HEK293T (cell line): ENCODE data around the gene KRTAP19-6.

Experiments used
- CTCF ChIA-PET: fragments of 350-600 bp; formaldehyde crosslinking; extraction: SDS; loops from one replicate; lab custom pipeline; 2021; ENCODE audit warnings: antibody characterized with exemption, inconsistent platforms; lab: Yijun Ruan, JAX
- POLR2A ChIA-PET: fragments of 350-600 bp; formaldehyde crosslinking; extraction: SDS; loops from one replicate; lab custom pipeline; 2020; ENCODE audit warnings: antibody characterized with exemption, inconsistent platforms; lab: Yijun Ruan, JAX
- DNase-seq: peaks from one replicate; pipeline ENCODE4 v3.0.0; 2012; ENCODE audit warnings: mixed read lengths; ENCODE audit errors: extremely low spot score
- ARNT ChIP-seq: fragments of 450-650 bp; IDR thresholded peaks from 2 replicates; pipeline ENCODE4 v1.6.1; 2017; ENCODE audit warnings: mild to moderate bottlenecking
- BHLHE40 ChIP-seq: fragments of 450-650 bp; IDR thresholded peaks from 2 replicates; pipeline ENCODE4 v1.6.1; 2016; ENCODE audit warnings: mild to moderate bottlenecking, moderate library complexity, borderline replicate concordance
- CTBP1 ChIP-seq: fragments of 450-650 bp; IDR thresholded peaks from 2 replicates; pipeline ENCODE4 v1.6.1; 2016; ENCODE audit warnings: borderline replicate concordance
- ELF4 ChIP-seq: fragments of 450-650 bp; IDR thresholded peaks from 2 replicates; pipeline ENCODE4 v1.6.1; 2017; ENCODE audit warnings: antibody characterized with exemption
- FOXA1 ChIP-seq: fragments of 450-650 bp; IDR thresholded peaks from 2 replicates; pipeline ENCODE4 v1.6.1; 2016; ENCODE audit warnings: mild to moderate bottlenecking
- FOXK2 ChIP-seq: fragments of 450-650 bp; IDR thresholded peaks from 2 replicates; pipeline ENCODE4 v1.6.1; 2016; ENCODE audit warnings: mild to moderate bottlenecking
- FOXM1 ChIP-seq: fragments of 450-650 bp; IDR thresholded peaks from 2 replicates; pipeline ENCODE4 v1.6.1; 2017; ENCODE audit warnings: mild to moderate bottlenecking, borderline replicate concordance
- HDGF ChIP-seq: fragments of 450-650 bp; IDR thresholded peaks from 2 replicates; pipeline ENCODE4 v1.6.1; 2017; ENCODE audit warnings: antibody characterized with exemption, borderline replicate concordance
- L3MBTL2 ChIP-seq: fragments of 450-650 bp; conservative IDR thresholded peaks from 2 replicates; pipeline ENCODE4 v1.6.1; 2016; ENCODE audit warnings: mild to moderate bottlenecking
- LEF1 ChIP-seq: fragments of 450-650 bp; IDR thresholded peaks from 2 replicates; pipeline ENCODE4 v1.6.1; 2017; ENCODE audit warnings: mild to moderate bottlenecking, borderline replicate concordance
- NFRKB ChIP-seq: fragments of 450-650 bp; IDR thresholded peaks from 2 replicates; pipeline ENCODE4 v1.6.1; 2016; ENCODE audit warnings: mild to moderate bottlenecking, moderate library complexity
- PKNOX1 ChIP-seq: fragments of 450-650 bp; IDR thresholded peaks from 2 replicates; pipeline ENCODE4 v1.6.1; 2016
- SP1 ChIP-seq: fragments of 450-650 bp; IDR thresholded peaks from 2 replicates; pipeline ENCODE4 v1.6.1; 2017
- SUZ12 ChIP-seq: fragments of 450-650 bp; IDR thresholded peaks from 2 replicates; pipeline ENCODE4 v1.6.1; 2016; ENCODE audit warnings: mild to moderate bottlenecking
- TARDBP ChIP-seq: fragments of 450-650 bp; IDR thresholded peaks from 2 replicates; pipeline ENCODE4 v1.6.1; 2016
- ZNF384 ChIP-seq: fragments of 450-650 bp; IDR thresholded peaks from 2 replicates; pipeline ENCODE4 v1.6.1; 2016

KRTAP19-6 gene

GRCh38 chr21:30567617-30568016, 26.0 kb upstream of the KRTAP19-6 start:
- no peak for DNase-seq
- TF ChIP-seq NFRKB (no peak), ELF4 (no peak)
- CTCF ChIA-PET, result no interaction called here
- POLR2A ChIA-PET, result no interaction called here

GRCh38 chr21:30563630-30564029, 22.0 kb upstream of the KRTAP19-6 start:
- TF ChIP-seq LEF1, result no peak
- no peak for TF ChIP-seq CTBP1
- TF ChIP-seq ZNF384, result no peak
- no peak for TF ChIP-seq FOXM1
- TF ChIP-seq PKNOX1, result no peak
- no peak for TF ChIP-seq NFRKB
- TF ChIP-seq FOXK2, result no peak
- TF ChIP-seq TARDBP, result no peak
- no peak for TF ChIP-seq FOXA1
- no peak for TF ChIP-seq L3MBTL2
- TF ChIP-seq ELF4, result no peak
- TF ChIP-seq SUZ12, result no peak
- no peak for TF ChIP-seq SP1
- no peak for TF ChIP-seq BHLHE40
- no peak for TF ChIP-seq HDGF
- TF ChIP-seq ARNT, result no peak
- DNase-seq, result no peak
- CTCF ChIA-PET, result no interaction called here
- POLR2A ChIA-PET, result no interaction called here

GRCh38 chr21:30563072-30563471, 21.4 kb upstream of the KRTAP19-6 start:
- POLR2A ChIA-PET, result no interaction called here
- DNase-seq, result no peak
- TF ChIP-seq FOXA1 (no peak), ARNT (no peak), FOXM1 (no peak), CTBP1 (no peak)
- CTCF ChIA-PET, result no interaction called here

GRCh38 chr21:30561957-30562356, 20.3 kb upstream of the KRTAP19-6 start:
- ChIA-PET CTCF (no interaction called here), POLR2A (no interaction called here)
- DNase-seq, result no peak
- no peak for TF ChIP-seq FOXM1
- TF ChIP-seq BHLHE40, result no peak

- TF ChIP-seq FOXK2 (no peak), FOXA1 (no peak), CTBP1 (no peak), NFRKB (no peak), PKNOX1 (no peak), ELF4 (no peak)
- ChIA-PET CTCF (no interaction called here), POLR2A (no interaction called here)
- DNase-seq, result no peak
These were observed 19.7 kb upstream of the KRTAP19-6 start, which contains the start of gene KRTAP19-7 for GRCh38 chr21:30561264-30561895. Gene KRTAP19-7 (minus strand): TSS chr21:30561314. CDS start chr21:30561289, 25 bp downstream.

GRCh38 chr21:30555095-30555494, 13.4 kb upstream of the KRTAP19-6 start:
- no peak for DNase-seq
- ChIA-PET POLR2A (no interaction called here), CTCF (no interaction called here)
- no peak for TF ChIP-seq HDGF

- CTCF ChIA-PET, result no interaction called here
- TF ChIP-seq SP1 (no peak), ZNF384 (no peak), FOXM1 (no peak), LEF1 (no peak), FOXK2 (no peak), SUZ12 (no peak), PKNOX1 (no peak), BHLHE40 (no peak), TARDBP (no peak), FOXA1 (no peak), L3MBTL2 (no peak), ELF4 (no peak), HDGF (no peak), CTBP1 (no peak), NFRKB (no peak), ARNT (no peak)
- no peak for DNase-seq
- POLR2A ChIA-PET, result no interaction called here
These were observed 11.1 kb upstream of the KRTAP19-6 start for GRCh38 chr21:30552782-30553181.
